Jurkat, Clone E6-1 (cell line): ENCODE measurements around the gene SEMA3E.

Experiments used
- DNase-seq: peaks from one replicate; pipeline ENCODE4 v3.0.0-alpha.2; 2011; ENCODE audit warnings: low read depth, low spot score
- H3K4me3 ChIP-seq: 2 replicates; pipeline ENCODE4 v1.5.1; 2011; ENCODE audit warnings: mild to moderate bottlenecking, low read length, control low read depth, moderate library complexity

Gene SEMA3E

GRCh38 chr7:83324596-83324995 is 324.3 kb downstream of the SEMA3E start:
- H3K4me3 ChIP-seq: no peak overlapping the region
- DNase-seq: no peak

GRCh38 chr7:83321011-83321410 is 327.9 kb downstream of the SEMA3E start:
- DNase-seq: no peak
- H3K4me3 ChIP-seq: no peak overlapping the region

GRCh38 chr7:83313931-83314330 is 335.0 kb downstream of the SEMA3E start:
- no peak for DNase-seq
- H3K4me3 ChIP-seq: no peak overlapping the region
